ENCODE data around the gene FBN2.

The FBN2 gene

DNA sequence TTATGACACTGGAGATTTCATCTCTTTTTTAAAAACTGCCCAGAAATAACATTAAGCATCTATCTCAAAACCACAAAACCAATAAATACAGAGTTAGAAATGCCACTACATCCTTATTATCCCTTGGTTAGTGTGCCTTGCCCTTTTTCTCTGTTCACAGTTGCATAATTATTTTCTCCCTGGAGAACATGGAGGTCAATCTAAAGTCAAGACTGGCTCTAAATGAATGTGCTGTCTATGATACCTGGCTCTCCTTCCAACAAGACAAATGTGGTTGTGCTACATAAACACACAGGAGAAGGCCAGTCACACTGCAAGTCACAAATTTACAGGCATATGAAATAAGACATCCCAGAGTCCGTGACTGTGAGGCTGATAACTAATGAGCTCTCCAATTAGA lies 2.8 kb downstream of the FBN2 start:
- Histone ChIP-seq H3K27me3 (ENCODE audit: control insufficient read depth, insufficient read depth, low read length, poor library complexity, severe bottlenecking) (peaks cover 25% of the 10 kb centered on the region), H3K4me3 (ENCODE audit: insufficient read depth, low read depth, low read length) (no peak overlapping the region), H3K27ac (ENCODE audit: insufficient read depth, low read depth, low read length, poor library complexity, severe bottlenecking) (no peak overlapping the region), H3K4me1 (ENCODE audit: control insufficient read depth, insufficient read depth, low read length) (peaks cover 3% of the 10 kb centered on the region), H3K9me3 (ENCODE audit: control insufficient read depth, low read length) (no peaks in the 10 kb centered on the region), H3K36me3 (ENCODE audit: control insufficient read depth, insufficient read depth, low read length) (no peaks in the 10 kb centered on the region)
- WGBS, 2 experiments = 83% methylated on average over 1 of the region's 1 CpG; no CpG with 5 or more reads in 1 of the 2 experiments

- Histone ChIP-seq H3K4me1 (ENCODE audit: control insufficient read depth, insufficient read depth, low read length) (peaks cover 3% of the 10 kb centered on the region), H3K9me3 (ENCODE audit: control insufficient read depth, low read length) (no peaks in the 10 kb centered on the region), H3K4me3 (ENCODE audit: insufficient read depth, low read depth, low read length) (no peak overlapping the region), H3K36me3 (ENCODE audit: control insufficient read depth, insufficient read depth, low read length) (no peaks in the 10 kb centered on the region), H3K27me3 (ENCODE audit: control insufficient read depth, insufficient read depth, low read length, poor library complexity, severe bottlenecking) (peaks cover 25% of the 10 kb centered on the region), H3K27ac (ENCODE audit: insufficient read depth, low read depth, low read length, poor library complexity, severe bottlenecking) (no peak overlapping the region)
- 92 to 97% methylated on average over 6 of the region's 6 CpGs for WGBS, 2 experiments
Measured at GRCh38 chr5:128534726-128535125, 3.3 kb downstream of the FBN2 start.

- no peaks in the 10 kb centered on the region for H3K36me3 ChIP-seq (ENCODE audit: control insufficient read depth, insufficient read depth, low read length)
- H3K27me3 ChIP-seq (ENCODE audit: control insufficient read depth, insufficient read depth, low read length, poor library complexity, severe bottlenecking) = peaks cover 25% of the 10 kb centered on the region
- 93 to 94% methylated on average over 3 of the region's 3 CpGs for WGBS, 2 experiments
- peaks cover 3% of the 10 kb centered on the region for H3K4me1 ChIP-seq (ENCODE audit: control insufficient read depth, insufficient read depth, low read length)
- no peak overlapping the region for H3K27ac ChIP-seq (ENCODE audit: insufficient read depth, low read depth, low read length, poor library complexity, severe bottlenecking)
- no peaks in the 10 kb centered on the region for H3K9me3 ChIP-seq (ENCODE audit: control insufficient read depth, low read length)
- no peak overlapping the region for H3K4me3 ChIP-seq (ENCODE audit: insufficient read depth, low read depth, low read length)
Measured at GRCh38 chr5:128532776-128533175, 5.3 kb downstream of the FBN2 start.

GRCh38 chr5:128532127-128532526 lies 5.9 kb downstream of the FBN2 start:
- Histone ChIP-seq H3K27ac (ENCODE audit: insufficient read depth, low read depth, low read length, poor library complexity, severe bottlenecking) (no peak overlapping the region), H3K36me3 (ENCODE audit: control insufficient read depth, insufficient read depth, low read length) (no peaks in the 10 kb centered on the region), H3K4me3 (ENCODE audit: insufficient read depth, low read depth, low read length) (no peak overlapping the region), H3K9me3 (ENCODE audit: control insufficient read depth, low read length) (no peaks in the 10 kb centered on the region), H3K4me1 (ENCODE audit: control insufficient read depth, insufficient read depth, low read length) (peaks cover 3% of the 10 kb centered on the region), H3K27me3 (ENCODE audit: control insufficient read depth, insufficient read depth, low read length, poor library complexity, severe bottlenecking) (peaks cover 20% of the 10 kb centered on the region)
- WGBS, 2 experiments = 70% methylated on average over 2 to 3 of the region's 3 CpGs

DNA sequence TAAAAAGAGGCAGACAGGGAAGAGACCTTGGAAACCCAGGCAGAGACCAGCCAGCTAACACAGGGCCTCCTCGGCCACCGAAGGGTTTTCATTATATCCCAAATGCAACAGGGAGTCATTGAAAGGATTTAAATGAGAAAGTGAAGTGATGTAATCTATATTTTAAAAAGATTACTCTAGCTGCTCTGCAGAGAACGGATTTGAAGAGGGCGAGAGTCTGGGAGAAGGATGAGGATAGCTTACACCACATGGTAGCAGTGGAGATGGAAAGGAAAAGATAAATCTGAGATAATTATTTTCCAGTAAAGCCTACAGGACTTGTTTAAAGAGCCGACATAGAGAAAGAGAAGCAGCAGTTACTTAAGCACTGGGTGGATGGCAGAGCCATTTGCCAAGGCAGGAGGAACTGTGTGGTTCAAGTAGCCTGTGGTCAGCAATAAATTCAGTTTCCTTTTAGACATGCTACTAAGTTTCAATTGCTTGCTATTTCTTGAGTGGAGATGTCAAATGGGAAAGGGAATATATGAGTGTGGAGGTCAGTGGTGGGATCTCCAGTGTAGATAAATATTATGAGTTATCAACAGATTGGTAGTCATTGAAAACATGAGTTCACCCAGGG lies 9.3 kb downstream of the FBN2 start:
- Histone ChIP-seq H3K4me1 (ENCODE audit: control insufficient read depth, insufficient read depth, low read length) (no peaks in the 10 kb centered on the region), H3K9me3 (ENCODE audit: control insufficient read depth, low read length) (no peaks in the 10 kb centered on the region), H3K27me3 (ENCODE audit: control insufficient read depth, insufficient read depth, low read length, poor library complexity, severe bottlenecking) (no peaks in the 10 kb centered on the region), H3K4me3 (ENCODE audit: insufficient read depth, low read depth, low read length) (no peak overlapping the region), H3K36me3 (ENCODE audit: control insufficient read depth, insufficient read depth, low read length) (no peaks in the 10 kb centered on the region), H3K27ac (ENCODE audit: insufficient read depth, low read depth, low read length, poor library complexity, severe bottlenecking) (no peak overlapping the region)
- 93 to 94% methylated on average over 5 of the region's 5 CpGs for WGBS, 2 experiments

- H3K4me3 ChIP-seq (ENCODE audit: insufficient read depth, low read depth, low read length) = no peak overlapping the region
Measured at GRCh38 chr5:128528126-128528525, 9.9 kb downstream of the FBN2 start.

DNA sequence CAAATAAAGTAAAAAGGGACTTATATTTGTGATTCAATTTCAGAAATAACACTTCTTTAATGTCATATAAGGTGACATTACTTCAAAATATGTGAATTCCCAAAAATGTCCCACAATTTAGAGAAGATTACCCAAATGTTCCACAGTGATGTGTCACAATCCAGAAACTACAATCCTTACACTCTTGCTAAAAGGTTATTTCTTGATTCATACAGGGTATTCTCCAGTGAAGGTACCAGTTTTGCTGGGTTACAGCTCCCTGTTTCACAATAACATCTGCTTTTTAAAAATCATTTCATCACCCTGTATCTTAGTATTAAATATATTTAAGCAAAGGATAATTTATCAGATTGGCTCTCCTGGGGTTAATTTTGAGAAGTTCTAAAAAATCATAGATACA lies 11.0 kb downstream of the FBN2 start:
- H3K27me3 ChIP-seq (ENCODE audit: control insufficient read depth, insufficient read depth, low read length, poor library complexity, severe bottlenecking) = no peaks in the 10 kb centered on the region
- no peak overlapping the region for H3K4me3 ChIP-seq (ENCODE audit: insufficient read depth, low read depth, low read length)
- no peak overlapping the region for H3K27ac ChIP-seq (ENCODE audit: insufficient read depth, low read depth, low read length, poor library complexity, severe bottlenecking)
- H3K36me3 ChIP-seq (ENCODE audit: control insufficient read depth, insufficient read depth, low read length) = no peaks in the 10 kb centered on the region
- no peaks in the 10 kb centered on the region for H3K9me3 ChIP-seq (ENCODE audit: control insufficient read depth, low read length)
- H3K4me1 ChIP-seq (ENCODE audit: control insufficient read depth, insufficient read depth, low read length) = no peaks in the 10 kb centered on the region

More at GRCh38 chr5:128528126-128528525, 9.9 kb downstream of the FBN2 start:
- H3K9me3 ChIP-seq (ENCODE audit: control insufficient read depth, low read length) = no peaks in the 10 kb centered on the region
- 87 to 92% methylated on average over 2 of the region's 2 CpGs for WGBS, 2 experiments
- H3K27ac ChIP-seq (ENCODE audit: insufficient read depth, low read depth, low read length, poor library complexity, severe bottlenecking) = no peak overlapping the region
- no peaks in the 10 kb centered on the region for H3K36me3 ChIP-seq (ENCODE audit: control insufficient read depth, insufficient read depth, low read length)
- H3K4me1 ChIP-seq (ENCODE audit: control insufficient read depth, insufficient read depth, low read length) = no peaks in the 10 kb centered on the region
- no peaks in the 10 kb centered on the region for H3K27me3 ChIP-seq (ENCODE audit: control insufficient read depth, insufficient read depth, low read length, poor library complexity, severe bottlenecking)

DNA sequence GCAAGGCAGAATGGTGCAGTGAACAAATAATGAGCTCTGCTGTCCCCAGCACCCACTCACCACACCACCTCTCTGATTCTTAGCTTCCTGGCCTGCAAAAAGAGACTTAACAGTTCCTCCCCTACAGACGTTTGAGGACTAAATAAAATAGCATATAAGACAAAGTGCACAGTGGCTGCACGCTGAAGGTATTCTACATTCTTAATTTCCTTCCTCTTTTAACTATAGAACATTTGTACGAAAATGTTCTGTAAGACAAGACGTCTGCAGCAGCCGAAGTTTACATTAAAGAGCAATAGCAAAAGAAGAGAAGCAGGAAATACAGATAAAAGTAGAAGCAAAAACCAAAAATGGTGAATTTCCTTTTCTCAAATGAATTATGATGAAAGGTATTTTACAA lies 15.7 kb downstream of the FBN2 start:
- Histone ChIP-seq H3K4me3 (ENCODE audit: insufficient read depth, low read depth, low read length) (no peak overlapping the region), H3K9me3 (ENCODE audit: control insufficient read depth, low read length) (no peaks in the 10 kb centered on the region), H3K27me3 (ENCODE audit: control insufficient read depth, insufficient read depth, low read length, poor library complexity, severe bottlenecking) (no peaks in the 10 kb centered on the region), H3K36me3 (ENCODE audit: control insufficient read depth, insufficient read depth, low read length) (peaks cover 18% of the 10 kb centered on the region), H3K27ac (ENCODE audit: insufficient read depth, low read depth, low read length, poor library complexity, severe bottlenecking) (no peak overlapping the region), H3K4me1 (ENCODE audit: control insufficient read depth, insufficient read depth, low read length) (no peaks in the 10 kb centered on the region)
- 92 to 99% methylated on average over 5 of the region's 5 CpGs for WGBS, 2 experiments

- peaks cover 18% of the 10 kb centered on the region for H3K36me3 ChIP-seq (ENCODE audit: control insufficient read depth, insufficient read depth, low read length)
- no peak overlapping the region for H3K4me3 ChIP-seq (ENCODE audit: insufficient read depth, low read depth, low read length)
- WGBS, 2 experiments = 85 to 95% methylated on average over 1 of the region's 1 CpG
- H3K4me1 ChIP-seq (ENCODE audit: control insufficient read depth, insufficient read depth, low read length) = no peaks in the 10 kb centered on the region
- no peak overlapping the region for H3K27ac ChIP-seq (ENCODE audit: insufficient read depth, low read depth, low read length, poor library complexity, severe bottlenecking)
- no peaks in the 10 kb centered on the region for H3K9me3 ChIP-seq (ENCODE audit: control insufficient read depth, low read length)
- no peaks in the 10 kb centered on the region for H3K27me3 ChIP-seq (ENCODE audit: control insufficient read depth, insufficient read depth, low read length, poor library complexity, severe bottlenecking)
Measured at GRCh38 chr5:128519827-128520226, 18.2 kb downstream of the FBN2 start.

DNA sequence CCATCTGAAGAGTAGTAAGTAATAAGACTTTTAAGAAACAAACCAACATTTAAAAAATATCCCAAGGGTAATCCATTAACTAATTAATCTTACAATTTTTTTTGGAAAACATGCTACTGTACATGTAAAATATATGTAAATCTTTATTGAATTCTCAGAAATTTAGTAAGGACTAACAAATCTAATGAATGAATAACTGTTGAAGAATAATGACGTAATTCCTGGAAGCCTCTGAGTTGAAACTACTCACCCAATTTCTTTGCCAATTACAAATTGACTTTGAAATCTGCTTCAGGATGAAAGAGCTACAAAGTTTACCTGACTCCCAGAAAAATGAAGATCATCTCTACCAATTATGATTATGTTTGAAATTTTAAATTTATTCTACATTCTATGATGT lies 21.1 kb downstream of the FBN2 start:
- Histone ChIP-seq H3K36me3 (ENCODE audit: control insufficient read depth, insufficient read depth, low read length) (peaks cover 18% of the 10 kb centered on the region), H3K27ac (ENCODE audit: insufficient read depth, low read depth, low read length, poor library complexity, severe bottlenecking) (no peak overlapping the region), H3K4me1 (ENCODE audit: control insufficient read depth, insufficient read depth, low read length) (no peaks in the 10 kb centered on the region), H3K27me3 (ENCODE audit: control insufficient read depth, insufficient read depth, low read length, poor library complexity, severe bottlenecking) (no peaks in the 10 kb centered on the region), H3K9me3 (ENCODE audit: control insufficient read depth, low read length) (no peaks in the 10 kb centered on the region), H3K4me3 (ENCODE audit: insufficient read depth, low read depth, low read length) (no peak overlapping the region)
- 83 to 100% methylated on average over 1 of the region's 1 CpG for WGBS, 2 experiments

GRCh38 chr5:128513806-128514205 lies 24.2 kb downstream of the FBN2 start:
- Histone ChIP-seq H3K9me3 (ENCODE audit: control insufficient read depth, low read length) (no peaks in the 10 kb centered on the region), H3K4me1 (ENCODE audit: control insufficient read depth, insufficient read depth, low read length) (no peaks in the 10 kb centered on the region), H3K27ac (ENCODE audit: insufficient read depth, low read depth, low read length, poor library complexity, severe bottlenecking) (no peak overlapping the region), H3K36me3 (ENCODE audit: control insufficient read depth, insufficient read depth, low read length) (peaks cover 10% of the 10 kb centered on the region), H3K27me3 (ENCODE audit: control insufficient read depth, insufficient read depth, low read length, poor library complexity, severe bottlenecking) (no peaks in the 10 kb centered on the region), H3K4me3 (ENCODE audit: insufficient read depth, low read depth, low read length) (no peak overlapping the region)
- WGBS, 2 experiments = 89 to 96% methylated on average over 1 of the region's 1 CpG

All from ectodermal cell (in vitro differentiated cells).